Measurements from ENCODE around the gene KIF26B. TPM values are rescaled to one million over a fixed set of nuclear protein-coding genes. Genes with fewer than 3 reads are reported as not detected.

KIF26B gene
- total RNA-seq, 2 donors from 2014 or later, result 0.30 to 0.35 TPM

DNA sequence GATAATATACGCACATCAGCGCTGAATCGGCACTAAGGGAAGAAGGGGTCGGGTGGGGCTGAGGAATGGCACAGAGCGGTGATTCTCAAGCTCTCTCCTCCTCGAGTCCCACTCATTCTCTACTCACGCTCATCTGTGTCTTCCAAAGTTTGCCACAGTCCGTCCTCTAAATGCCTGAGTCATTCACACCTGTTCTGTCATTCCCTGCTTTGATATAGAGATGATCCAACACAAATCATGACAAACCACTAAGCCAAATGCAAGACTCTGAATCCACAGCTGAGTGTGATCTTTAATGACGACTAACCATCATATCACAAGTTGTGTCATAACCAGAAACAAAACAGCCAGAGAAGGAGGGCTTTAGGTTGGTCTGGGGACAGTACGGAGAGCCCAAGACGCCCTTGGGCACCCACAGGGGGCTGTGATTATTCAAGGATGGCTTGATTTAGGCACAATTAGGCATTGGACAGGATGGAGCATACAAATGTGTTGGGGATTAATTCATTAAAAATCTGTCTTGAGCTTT lies 501.5 kb downstream of the KIF26B start:
- Histone ChIP-seq H3K4me1 (no peaks in the 10 kb centered on the region), H3K4me3 (no peak overlapping the region), H3K9ac (ENCODE audit: low read depth in 2 of 2, low read length in 2 of 2) (no peak overlapping the region), H3K9me3 (no peaks in the 10 kb centered on the region), H3K27ac (no peak overlapping the region), H3K36me3 (no peaks in the 10 kb centered on the region), H3K27me3 (no peaks in the 10 kb centered on the region)
- DNase-seq, result no peak
- TF ChIP-seq, protein P1, sequence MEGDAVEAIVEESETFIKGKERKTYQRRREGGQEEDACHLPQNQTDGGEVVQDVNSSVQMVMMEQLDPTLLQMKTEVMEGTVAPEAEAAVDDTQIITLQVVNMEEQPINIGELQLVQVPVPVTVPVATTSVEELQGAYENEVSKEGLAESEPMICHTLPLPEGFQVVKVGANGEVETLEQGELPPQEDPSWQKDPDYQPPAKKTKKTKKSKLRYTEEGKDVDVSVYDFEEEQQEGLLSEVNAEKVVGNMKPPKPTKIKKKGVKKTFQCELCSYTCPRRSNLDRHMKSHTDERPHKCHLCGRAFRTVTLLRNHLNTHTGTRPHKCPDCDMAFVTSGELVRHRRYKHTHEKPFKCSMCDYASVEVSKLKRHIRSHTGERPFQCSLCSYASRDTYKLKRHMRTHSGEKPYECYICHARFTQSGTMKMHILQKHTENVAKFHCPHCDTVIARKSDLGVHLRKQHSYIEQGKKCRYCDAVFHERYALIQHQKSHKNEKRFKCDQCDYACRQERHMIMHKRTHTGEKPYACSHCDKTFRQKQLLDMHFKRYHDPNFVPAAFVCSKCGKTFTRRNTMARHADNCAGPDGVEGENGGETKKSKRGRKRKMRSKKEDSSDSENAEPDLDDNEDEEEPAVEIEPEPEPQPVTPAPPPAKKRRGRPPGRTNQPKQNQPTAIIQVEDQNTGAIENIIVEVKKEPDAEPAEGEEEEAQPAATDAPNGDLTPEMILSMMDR (IDR thresholded peaks at IDR 0.05), result no peak
- intact Hi-C loops (cut with DNase I), result no loop called here

DNA sequence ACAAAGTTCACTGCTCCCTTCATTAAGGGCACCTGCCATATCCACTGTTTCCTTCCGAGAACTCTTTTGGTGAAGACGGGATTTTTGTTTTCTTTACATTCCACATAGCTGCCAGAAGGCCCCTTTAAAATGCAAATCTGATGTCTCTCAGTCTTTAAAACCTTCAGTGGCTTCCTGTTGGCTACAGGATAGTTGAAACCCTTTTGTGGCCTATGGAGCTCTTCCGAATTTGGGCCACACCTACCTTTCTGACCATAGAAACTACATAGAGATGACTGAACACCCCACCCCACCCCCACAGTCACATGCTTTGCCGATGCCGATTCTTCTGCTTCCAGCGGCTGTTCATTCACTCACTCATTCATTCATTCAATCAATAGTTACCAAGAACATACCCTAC lies 502.6 kb downstream of the KIF26B start:
- H3K4me3 ChIP-seq, result no peak overlapping the region
- H3K9ac ChIP-seq (ENCODE audit: low read depth in 2 of 2, low read length in 2 of 2), result no peak overlapping the region
- TF ChIP-seq, protein P1 (IDR thresholded peaks at IDR 0.05), result no peak
- DNase-seq, result no peak
- no peaks in the 10 kb centered on the region for H3K36me3 ChIP-seq
- no peaks in the 10 kb centered on the region for H3K4me1 ChIP-seq
- intact Hi-C loops (cut with DNase I), result no loop called here
- no peaks in the 10 kb centered on the region for H3K9me3 ChIP-seq
- no peaks in the 10 kb centered on the region for H3K27me3 ChIP-seq
- H3K27ac ChIP-seq, result no peak overlapping the region

DNA sequence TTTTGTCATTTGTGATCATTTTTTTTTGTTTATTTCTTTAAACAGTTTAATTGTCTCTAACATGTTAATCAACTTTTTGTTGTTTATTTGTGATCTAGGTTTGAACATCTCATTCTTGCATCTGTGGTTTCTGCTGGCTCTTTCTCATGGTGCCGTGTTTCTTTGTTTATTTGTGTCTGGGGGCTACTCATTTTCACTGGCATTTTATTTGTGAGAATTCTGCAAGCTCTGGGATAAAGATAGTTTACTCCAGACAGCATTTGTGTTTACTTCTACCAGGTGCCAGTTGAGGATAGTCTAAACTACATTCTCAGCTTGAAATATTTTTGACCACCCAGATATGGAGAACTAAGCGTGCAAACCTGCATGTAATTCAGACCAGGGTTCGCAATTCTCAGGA lies 508.6 kb downstream of the KIF26B start:
- no peak overlapping the region for H3K27ac ChIP-seq
- intact Hi-C loops (cut with DNase I), result no loop called here
- DNase-seq, result no peak
- H3K36me3 ChIP-seq, result no peaks in the 10 kb centered on the region
- no peak overlapping the region for H3K4me3 ChIP-seq
- no peak overlapping the region for H3K9ac ChIP-seq (ENCODE audit: low read depth in 2 of 2, low read length in 2 of 2)
- H3K4me1 ChIP-seq, result no peaks in the 10 kb centered on the region
- H3K9me3 ChIP-seq, result no peaks in the 10 kb centered on the region
- TF ChIP-seq, protein P1 (IDR thresholded peaks at IDR 0.05), result no peak
- H3K27me3 ChIP-seq, result no peaks in the 10 kb centered on the region

DNA sequence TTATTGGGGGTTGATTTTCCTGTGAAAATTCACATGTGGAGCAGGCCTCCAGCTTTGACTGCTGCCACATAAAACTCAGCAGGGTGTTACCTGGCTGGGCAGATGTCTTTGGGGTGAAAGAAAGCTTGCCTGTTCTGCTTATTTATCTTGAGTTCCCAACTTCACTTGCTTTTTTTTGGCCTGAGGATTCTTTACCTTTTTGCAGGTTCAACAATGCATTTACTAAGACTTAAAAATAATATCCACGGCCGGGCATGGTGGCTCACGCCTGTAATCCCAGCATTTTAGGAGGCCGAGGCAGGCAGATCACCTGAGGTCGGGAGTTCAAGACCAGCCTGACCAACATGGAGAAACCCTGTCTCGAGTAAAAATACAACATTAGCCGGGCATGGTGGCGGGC lies 509.1 kb downstream of the KIF26B start:
- no peak for DNase-seq
- Histone ChIP-seq H3K4me3 (no peak overlapping the region), H3K36me3 (no peaks in the 10 kb centered on the region), H3K27ac (no peak overlapping the region), H3K9ac (ENCODE audit: low read depth in 2 of 2, low read length in 2 of 2) (no peak overlapping the region), H3K4me1 (no peaks in the 10 kb centered on the region), H3K9me3 (no peaks in the 10 kb centered on the region), H3K27me3 (no peaks in the 10 kb centered on the region)
- intact Hi-C loops (cut with DNase I), result no loop called here
- TF ChIP-seq, protein P1 (IDR thresholded peaks at IDR 0.05), result no peak

DNA sequence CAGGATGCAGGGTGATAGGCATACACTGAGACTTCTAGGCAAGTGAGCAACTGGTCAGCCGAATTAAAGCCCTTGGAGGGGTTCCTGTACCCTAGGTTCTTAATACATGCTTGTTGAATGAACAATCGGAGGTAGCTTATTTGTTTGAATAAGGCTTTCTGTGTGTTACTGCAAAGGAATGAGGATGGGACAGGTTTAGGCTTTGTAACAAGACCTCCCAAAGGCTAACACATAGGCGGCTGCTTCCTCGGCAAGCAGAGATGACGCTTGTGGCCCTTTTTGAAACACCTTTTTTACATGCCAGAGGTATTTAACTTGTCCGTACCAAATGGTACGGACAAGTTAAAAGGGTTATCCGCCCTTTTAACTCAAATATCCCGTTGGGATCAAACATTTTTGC lies 511.6 kb downstream of the KIF26B start:
- TF ChIP-seq, protein P1 (IDR thresholded peaks at IDR 0.05), result no peak
- H3K9ac ChIP-seq (ENCODE audit: low read depth in 2 of 2, low read length in 2 of 2), result no peak overlapping the region
- no peak overlapping the region for H3K4me3 ChIP-seq
- H3K9me3 ChIP-seq, result no peaks in the 10 kb centered on the region
- DNase-seq, result no peak
- H3K27ac ChIP-seq, result no peak overlapping the region
- intact Hi-C loops (cut with DNase I), result no loop called here
- no peaks in the 10 kb centered on the region for H3K4me1 ChIP-seq
- no peaks in the 10 kb centered on the region for H3K27me3 ChIP-seq
- H3K36me3 ChIP-seq, result no peaks in the 10 kb centered on the region
